CD4-positive, alpha-beta T cell treated with Interleukin-17A for 1 hour (primary cell): ENCODE data around the gene CYP24A1.
"Not testable (repeated sequence)": the region's sequence is repeated elsewhere in the genome, so short reads cannot be mapped to it uniquely, and the experiment has no call there.

Experiments used
- DNase-seq: peaks from one replicate; pipeline ENCODE4 v3.0.0-alpha.2; 2020

CYP24A1 gene

GRCh38 chr20:54132612-54133433 is 41.0 kb downstream of the CYP24A1 start:
- DNase-seq, result no peak

DNA sequence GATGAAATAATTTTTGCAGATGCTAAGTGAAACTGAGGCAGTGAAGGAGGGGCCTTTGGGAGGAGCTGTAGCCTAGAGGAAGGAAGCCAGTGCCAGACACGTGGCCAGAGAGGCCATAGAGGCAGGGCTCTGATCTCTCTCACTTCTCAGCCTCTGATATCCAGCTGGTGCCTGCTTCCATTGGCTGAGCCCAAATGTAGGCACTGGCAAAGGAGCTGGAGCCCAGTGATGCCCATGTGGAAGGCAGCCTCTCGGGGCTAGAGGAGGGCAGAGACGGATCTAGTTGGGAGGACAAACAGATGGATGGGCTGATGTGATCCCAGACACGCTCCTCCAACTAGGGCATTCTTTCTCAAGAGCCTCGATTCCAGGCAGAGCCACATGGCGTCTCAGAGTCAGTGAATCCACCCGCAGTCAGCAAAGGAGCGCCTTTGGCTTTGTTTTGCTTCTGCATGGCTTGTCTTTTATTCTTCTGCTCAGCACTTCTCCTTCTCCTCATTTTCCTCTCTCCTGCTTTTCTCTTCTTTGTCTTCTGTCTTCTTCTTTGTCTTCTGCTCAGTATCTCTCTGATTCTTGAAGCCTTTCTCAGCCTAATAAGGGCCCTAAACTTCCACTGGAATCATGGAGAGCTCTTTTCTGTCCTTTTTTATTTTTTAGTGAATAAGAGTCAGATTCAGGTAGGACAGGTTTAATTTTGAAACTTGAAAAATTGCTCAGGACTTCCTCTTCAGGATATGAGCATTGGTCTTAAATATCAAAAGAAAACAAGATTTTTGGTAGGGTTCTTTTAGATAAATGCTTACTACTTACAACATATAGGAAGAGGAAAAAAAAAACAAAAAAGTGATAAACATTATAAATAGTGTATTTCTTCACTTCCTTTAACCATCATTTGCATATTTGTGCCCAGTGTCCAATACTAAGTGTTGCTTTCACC is 41.8 kb downstream of the CYP24A1 start:
- DNase-seq, result no peak

DNA sequence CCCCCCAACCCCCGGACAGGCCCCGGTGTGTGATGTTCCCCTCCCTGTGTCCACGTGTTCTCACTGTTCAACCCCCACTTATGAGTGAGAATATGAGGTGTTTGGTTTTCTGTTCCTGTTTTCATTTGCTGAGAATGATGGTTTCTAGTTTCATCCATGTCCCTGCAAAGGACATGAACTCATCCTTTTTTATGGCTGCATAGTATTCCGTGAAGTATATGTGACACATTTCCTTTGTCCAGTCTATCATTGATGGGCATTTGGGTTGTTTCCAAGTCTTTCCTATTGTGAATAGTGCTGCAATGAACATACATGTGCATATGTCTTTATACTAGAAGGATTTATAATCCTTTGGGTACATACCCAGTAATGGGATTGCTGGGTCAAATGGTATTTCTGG is 42.7 kb downstream of the CYP24A1 start:
- not testable (repeated sequence) for DNase-seq

GRCh38 chr20:54129350-54129749 is 44.4 kb downstream of the CYP24A1 start:
- no peak for DNase-seq

GRCh38 chr20:54127855-54128574 is 45.8 kb downstream of the CYP24A1 start:
- no peak for DNase-seq

DNA sequence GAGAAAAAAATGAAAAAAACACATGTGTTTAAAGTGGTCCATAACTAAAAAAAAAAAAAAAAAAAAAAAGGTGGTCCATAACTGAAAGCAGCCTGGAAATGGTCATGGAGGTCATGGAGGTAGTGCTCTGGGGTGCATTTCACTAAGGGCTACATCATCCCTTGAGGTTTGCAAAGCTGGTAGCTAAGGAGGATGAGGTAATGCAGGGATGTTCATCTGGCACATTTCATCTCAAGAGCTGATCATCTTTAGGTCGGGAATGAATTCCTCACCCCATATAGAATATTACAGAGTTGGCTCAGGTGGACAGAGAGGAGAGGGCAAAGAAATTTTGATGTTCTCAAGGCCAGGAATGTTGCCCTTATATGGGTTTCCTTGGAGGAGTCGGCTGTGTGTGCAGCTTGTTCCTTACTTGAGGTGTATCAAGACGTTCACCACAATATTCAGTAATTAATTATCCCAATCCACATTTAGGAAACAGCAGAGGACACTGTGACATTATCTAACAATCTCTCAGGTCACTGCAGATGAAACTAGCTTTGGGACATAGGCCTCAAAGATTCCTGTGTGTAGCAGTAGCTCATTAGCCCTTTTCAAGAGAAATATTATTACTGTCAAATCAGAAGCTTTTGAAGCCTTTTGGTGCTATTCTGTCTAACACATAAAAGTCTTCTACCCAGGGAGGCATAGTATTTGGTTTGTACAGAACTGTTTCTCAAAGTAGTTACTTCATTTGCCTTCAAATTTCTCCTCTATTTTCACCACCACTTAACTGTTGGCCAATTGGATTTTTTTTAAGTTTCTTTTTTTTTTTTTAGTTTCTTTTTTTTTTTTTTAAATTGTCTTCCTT is 46.8 kb downstream of the CYP24A1 start:
- DNase-seq, result no peak

DNA sequence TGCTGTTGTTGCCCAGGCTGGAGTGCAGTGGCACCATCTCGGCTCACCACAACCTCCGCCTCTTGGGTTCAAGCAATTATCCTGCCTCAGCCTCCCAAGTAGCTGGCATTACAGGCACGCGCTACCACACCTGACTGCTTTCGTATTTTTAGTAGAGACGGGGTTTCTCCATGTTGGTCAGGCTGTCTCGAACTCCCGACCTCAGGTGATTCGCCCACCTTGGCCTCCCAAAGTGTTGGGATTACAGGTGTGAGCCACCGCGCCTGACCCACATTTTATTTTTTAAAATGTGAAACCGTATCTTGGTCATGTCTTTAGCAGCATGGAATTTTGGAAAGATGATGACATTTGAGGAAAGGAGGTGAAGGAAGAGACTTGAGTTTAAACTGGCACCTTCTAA is 47.5 kb downstream of the CYP24A1 start:
- not testable (repeated sequence) for DNase-seq

GRCh38 chr20:54123587-54124180 is 50.1 kb downstream of the CYP24A1 start:
- DNase-seq, result no peak

DNA sequence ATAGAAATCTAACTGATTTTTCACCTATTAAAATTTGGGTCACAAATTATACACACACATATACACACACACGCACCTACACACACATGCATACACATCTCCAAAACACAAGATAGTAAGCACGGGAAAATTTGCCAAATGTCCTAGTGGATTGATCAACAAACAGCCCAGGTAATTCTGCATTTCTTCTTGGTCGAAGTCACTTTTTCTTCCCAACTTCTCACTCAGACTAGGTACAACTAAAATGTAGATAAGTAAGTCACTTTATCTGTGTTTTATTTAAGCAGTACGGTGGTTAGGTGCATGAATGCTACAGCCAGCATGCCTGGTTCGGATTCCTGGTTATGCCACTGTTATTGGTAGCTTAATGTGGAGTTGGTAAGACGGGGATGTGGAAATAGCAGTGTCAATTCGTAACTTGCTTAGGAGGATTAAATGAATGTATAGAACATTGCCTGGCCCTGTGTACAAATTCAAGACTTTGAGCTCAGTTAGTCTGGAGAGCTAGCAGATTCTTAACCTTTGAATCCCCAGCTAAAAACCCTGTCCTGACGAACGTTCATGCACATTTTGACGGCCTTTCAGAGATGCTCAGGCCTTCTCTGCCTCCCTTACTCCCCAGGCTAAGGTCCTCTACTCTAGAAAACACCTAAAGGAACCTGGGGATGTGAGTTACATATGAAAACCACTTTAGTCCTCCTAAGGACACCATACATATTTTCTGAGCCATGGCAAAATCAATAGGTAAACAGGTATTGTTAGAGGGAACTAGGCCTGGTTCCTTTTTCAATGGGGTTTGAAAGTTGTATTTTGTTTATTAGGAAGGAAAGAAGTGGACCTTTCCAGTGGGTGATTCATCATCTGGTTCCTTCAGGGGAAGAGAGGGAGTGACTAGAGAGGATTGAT is 50.9 kb downstream of the CYP24A1 start:
- no peak for DNase-seq

DNA sequence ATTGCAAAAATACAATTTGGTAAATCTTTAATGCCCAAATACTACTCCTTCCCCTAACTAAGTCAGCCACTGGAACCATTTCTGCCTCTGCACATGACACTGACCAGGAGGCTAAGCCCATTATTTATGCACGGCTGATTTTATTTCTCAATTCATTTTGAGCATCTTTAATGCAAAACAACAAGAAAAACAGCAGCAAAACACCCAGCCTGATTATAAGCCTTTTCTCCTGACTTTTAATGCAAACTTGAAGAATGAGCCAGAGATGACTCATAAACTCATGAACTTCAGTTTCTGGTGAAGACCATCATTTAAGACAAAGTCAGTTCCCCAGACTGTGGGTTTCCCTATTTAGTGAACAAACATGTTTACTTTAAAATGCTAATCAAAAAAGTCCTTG is 51.6 kb downstream of the CYP24A1 start:
- no peak for DNase-seq

DNA sequence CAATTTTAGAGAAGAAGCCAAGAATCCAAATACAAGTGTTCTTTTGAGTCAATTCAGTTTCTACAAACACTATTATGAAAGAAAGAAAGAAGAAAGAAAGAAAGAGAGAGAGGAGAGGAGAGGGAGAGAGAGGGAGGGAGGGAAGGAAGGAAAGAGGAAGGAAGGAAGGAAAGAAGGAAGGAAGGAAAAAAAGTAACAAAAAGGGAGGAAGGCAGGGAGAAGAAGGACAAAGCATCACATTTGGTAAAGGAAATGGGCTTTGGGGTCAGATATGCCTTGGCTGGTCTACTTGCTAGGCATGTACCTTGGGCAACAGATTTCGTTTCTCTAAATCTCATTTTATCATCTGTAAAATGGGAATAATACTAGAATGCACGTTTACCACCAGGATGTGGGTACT is 54.0 kb downstream of the CYP24A1 start:
- no peak for DNase-seq

DNA sequence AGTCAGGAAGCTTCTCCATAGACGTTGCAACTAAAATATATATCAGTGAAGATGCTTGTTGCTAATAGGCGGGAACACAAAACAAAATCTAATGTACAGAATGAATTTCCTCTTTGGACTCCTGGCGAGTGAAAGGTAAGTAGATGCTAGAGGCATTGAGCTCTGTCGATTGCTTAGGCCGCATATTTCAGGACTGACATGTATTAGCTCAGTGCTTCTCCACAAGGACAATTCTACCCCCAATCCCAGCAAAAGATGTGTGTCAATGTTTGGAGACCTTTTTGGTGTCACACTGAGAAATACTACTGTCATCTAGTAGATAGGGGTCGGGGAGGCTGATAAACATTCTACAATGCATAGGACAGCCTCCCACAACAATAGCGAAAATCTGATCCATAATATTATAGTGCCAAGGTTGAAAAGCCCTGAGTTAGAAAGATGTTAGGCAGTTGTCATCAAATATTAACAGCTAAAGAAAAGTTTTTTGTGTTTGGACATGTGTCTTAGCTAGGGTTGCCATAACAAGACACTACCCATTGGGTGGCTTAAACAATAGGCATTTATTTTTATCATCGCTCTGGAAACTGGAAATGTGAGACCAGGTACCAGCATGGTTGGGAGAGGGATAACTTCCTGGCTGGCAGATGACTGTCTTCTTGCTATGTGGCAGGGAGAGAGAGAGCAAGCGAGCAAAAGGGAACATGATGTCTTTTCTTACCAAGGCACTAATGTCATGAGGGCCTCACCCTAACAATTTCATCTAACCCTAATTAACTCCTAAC is 55.4 kb downstream of the CYP24A1 start:
- DNase-seq, result no peak

DNA sequence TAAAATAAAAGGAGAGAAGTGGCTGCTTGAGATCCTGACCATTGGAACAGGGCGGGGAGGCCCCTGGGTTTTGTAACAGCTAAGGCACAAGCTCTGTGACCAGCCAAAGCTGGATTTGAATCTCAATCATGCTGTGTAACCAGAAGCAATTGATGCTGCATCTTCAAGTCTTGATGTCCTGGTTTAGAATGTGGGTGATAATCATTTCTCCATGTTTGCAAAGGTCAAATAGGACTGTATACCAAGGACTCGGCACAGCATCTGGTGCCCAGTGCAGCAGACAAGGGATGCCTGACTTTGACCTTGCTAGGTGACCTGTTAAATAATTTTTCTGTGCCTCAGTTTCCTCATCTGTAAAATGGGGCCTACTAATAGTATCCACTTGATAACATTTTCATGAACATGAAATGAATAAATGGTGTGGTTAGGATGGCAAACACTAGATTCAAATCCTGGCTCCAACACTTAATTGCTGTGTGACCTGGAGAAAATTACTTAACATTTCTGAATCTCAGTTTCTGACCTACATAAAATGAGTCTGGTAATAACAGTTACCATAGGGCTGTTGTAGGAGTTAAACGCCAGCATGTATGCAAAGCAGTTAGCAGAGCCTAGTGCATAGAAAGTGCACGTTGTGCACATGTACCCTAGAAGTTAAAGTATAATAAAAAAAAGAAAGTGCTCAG is 57.1 kb downstream of the CYP24A1 start:
- no peak for DNase-seq

GRCh38 chr20:54115172-54115854 is 58.5 kb downstream of the CYP24A1 start:
- DNase-seq, result no peak

DNA sequence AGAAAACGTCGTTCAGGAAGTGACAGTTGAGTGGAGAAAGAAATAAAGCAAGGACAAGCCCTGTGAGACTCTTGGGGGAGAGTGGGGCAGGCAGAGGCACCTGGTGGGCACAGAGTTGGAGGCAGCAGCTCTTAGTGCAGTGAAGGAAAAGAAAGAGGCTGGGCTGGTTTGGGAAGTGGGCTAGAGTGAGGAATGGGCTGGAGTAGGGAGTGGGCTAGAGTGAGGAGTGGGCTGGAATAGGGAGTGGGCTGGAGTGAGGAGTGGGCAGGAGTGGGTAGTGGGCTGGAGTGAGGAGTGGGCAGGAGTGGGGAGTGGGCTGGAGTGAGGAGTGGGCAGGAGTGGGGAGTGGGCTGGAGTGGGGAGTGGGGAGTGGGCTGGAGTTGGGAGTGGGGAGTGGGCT is 59.7 kb downstream of the CYP24A1 start:
- no peak for DNase-seq

DNA sequence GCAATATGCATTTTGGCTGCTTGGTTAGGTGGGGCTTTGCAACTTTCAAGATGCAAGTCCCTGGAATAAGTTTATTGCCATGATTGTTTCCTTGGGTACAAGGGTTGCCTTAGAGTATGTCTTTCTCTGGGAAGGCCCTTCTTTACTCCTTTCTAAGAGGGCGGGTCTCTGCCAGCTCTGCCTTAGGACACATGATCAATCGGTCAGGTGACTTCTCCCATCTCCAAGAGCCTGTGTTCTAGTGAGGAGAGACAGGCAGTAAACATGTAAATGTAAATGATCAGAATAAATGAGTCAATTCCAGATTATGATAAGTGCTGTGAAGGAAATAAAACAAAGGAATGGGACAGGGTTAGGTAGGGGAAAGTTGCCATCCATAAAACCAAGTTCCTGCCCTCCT is 60.2 kb downstream of the CYP24A1 start:
- DNase-seq, result no peak

- DNase-seq, result no peak
Measured at GRCh38 chr20:54112221-54112884, 61.4 kb downstream of the CYP24A1 start.

DNA sequence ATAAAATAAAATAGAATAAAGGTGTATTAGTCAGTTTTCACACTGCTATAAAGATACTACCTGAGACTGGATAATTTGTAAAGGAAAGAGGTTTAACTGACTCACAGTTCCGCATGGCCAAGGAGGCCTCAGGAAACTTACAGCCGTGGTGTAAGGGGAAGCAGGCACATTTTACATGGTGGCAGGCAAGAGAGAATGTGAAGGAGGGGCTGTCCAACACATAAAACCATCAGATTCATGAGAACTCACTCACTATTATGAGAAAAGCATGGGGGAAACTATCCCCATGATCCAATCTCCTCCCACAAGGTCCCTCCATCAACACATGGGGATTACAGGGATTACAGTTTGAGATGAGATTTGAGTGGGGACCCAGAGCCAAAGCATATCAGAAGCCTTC is 62.3 kb downstream of the CYP24A1 start:
- DNase-seq, result no peak
